ENCODE measurements around the gene LAMA2. TPM values are rescaled to one million over a fixed set of nuclear protein-coding genes. Genes with fewer than 3 reads are reported as not detected.

Gene LAMA2
- total and polyA plus RNA-seq, 2 of the 13 experiments (the other 11 are each of a cell fraction or from before 2014, with no cell fraction given) = 0.11 to 0.28 TPM

DNA sequence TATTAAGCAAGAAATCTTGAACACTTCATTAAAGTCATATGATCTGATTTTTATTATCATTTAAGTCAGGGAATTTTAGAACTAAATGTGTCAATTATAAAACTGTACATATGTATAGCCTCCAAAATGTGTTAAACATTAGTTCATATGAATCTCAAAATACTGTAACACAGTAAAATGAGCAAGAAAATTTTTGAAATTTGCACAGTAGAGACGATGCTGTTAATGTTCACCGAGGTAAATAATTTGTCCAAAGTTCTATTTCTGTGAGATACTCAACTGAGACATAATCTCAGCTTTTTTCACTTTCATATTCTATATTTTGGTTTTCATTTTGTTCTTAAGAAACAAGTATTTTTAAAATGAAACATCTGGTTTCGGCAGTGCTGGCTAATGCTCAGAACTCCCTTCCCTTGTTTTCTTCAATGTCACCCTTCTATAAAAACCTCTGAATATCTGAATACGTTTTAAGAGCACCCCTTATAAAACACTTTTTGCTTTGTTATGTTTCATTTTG is 353.1 kb downstream of the LAMA2 start (continued):
- TF ChIP-seq, protein P1, sequence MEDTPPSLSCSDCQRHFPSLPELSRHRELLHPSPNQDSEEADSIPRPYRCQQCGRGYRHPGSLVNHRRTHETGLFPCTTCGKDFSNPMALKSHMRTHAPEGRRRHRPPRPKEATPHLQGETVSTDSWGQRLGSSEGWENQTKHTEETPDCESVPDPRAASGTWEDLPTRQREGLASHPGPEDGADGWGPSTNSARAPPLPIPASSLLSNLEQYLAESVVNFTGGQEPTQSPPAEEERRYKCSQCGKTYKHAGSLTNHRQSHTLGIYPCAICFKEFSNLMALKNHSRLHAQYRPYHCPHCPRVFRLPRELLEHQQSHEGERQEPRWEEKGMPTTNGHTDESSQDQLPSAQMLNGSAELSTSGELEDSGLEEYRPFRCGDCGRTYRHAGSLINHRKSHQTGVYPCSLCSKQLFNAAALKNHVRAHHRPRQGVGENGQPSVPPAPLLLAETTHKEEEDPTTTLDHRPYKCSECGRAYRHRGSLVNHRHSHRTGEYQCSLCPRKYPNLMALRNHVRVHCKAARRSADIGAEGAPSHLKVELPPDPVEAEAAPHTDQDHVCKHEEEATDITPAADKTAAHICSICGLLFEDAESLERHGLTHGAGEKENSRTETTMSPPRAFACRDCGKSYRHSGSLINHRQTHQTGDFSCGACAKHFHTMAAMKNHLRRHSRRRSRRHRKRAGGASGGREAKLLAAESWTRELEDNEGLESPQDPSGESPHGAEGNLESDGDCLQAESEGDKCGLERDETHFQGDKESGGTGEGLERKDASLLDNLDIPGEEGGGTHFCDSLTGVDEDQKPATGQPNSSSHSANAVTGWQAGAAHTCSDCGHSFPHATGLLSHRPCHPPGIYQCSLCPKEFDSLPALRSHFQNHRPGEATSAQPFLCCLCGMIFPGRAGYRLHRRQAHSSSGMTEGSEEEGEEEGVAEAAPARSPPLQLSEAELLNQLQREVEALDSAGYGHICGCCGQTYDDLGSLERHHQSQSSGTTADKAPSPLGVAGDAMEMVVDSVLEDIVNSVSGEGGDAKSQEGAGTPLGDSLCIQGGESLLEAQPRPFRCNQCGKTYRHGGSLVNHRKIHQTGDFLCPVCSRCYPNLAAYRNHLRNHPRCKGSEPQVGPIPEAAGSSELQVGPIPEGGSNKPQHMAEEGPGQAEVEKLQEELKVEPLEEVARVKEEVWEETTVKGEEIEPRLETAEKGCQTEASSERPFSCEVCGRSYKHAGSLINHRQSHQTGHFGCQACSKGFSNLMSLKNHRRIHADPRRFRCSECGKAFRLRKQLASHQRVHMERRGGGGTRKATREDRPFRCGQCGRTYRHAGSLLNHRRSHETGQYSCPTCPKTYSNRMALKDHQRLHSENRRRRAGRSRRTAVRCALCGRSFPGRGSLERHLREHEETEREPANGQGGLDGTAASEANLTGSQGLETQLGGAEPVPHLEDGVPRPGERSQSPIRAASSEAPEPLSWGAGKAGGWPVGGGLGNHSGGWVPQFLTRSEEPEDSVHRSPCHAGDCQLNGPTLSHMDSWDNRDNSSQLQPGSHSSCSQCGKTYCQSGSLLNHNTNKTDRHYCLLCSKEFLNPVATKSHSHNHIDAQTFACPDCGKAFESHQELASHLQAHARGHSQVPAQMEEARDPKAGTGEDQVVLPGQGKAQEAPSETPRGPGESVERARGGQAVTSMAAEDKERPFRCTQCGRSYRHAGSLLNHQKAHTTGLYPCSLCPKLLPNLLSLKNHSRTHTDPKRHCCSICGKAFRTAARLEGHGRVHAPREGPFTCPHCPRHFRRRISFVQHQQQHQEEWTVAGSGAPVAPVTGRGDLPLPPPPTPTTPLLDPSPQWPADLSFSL (CRISPR knock-in tag; IDR thresholded peaks at IDR 0.05) = no peak
- TF ChIP-seq GABPB1 (CRISPR knock-in tag; IDR thresholded peaks at IDR 0.05) (no peak), PLSCR1 (CRISPR knock-in tag; IDR thresholded peaks at IDR 0.05; ENCODE audit: borderline replicate concordance) (no peak), HES4 (CRISPR knock-in tag; IDR thresholded peaks at IDR 0.05; ENCODE audit: borderline replicate concordance) (no peak), DMAP1 (CRISPR knock-in tag; IDR thresholded peaks at IDR 0.05) (no peak), ZFP36L1 (CRISPR knock-in tag; IDR thresholded peaks at IDR 0.05) (no peak), ZNF451 (CRISPR knock-in tag; IDR thresholded peaks at IDR 0.05) (no peak), CBX1 (IDR thresholded peaks at IDR 0.05; ENCODE audit: low read depth) (no peak), MLLT10 (CRISPR knock-in tag; IDR thresholded peaks at IDR 0.05) (no peak), ZNF816 (CRISPR knock-in tag; IDR thresholded peaks at IDR 0.05; ENCODE audit: borderline replicate concordance) (no peak), HCFC1 (IDR thresholded peaks at IDR 0.05; ENCODE audit: low read depth, low read length) (no peak), NCOA5 (CRISPR knock-in tag; IDR thresholded peaks at IDR 0.05) (no peak)

All from HepG2 (cell line).